Peyer's patch (tissue), 4 donors: Measurements from ENCODE around the gene MEGF6. TPM values are rescaled to one million over a fixed set of nuclear protein-coding genes. Genes with fewer than 3 reads are reported as not detected.

Source experiments
- DNase-seq, 3 donors: peaks; one replicate each; pipeline ENCODE4 v3.0.0-alpha.2; 2017 to 2019
- H3K27ac ChIP-seq, 4 donors: fragments of 200-600 bp; sonication (generic); one replicate each; pipeline ENCODE4 v1.5.1; 2016 to 2019
- H3K27me3 ChIP-seq, 2 donors: fragments of 200-600 bp; sonication (generic); one replicate each; pipeline ENCODE4 v1.5.1; 2019
- H3K36me3 ChIP-seq, 3 donors: fragments of 200-600 bp; sonication (generic); one replicate each; pipeline ENCODE4 v1.5.1; 2016 to 2019
- H3K4me1 ChIP-seq, 4 donors: fragments of 200-600 bp; sonication (generic); one replicate each; pipeline ENCODE4 v1.5.1; 2016 to 2019
- H3K4me3 ChIP-seq, 4 donors: fragments of 200-600 bp; sonication (generic); 1 replicate in 3 of 4; 2 replicates in 1 of 4; pipeline ENCODE4 v1.5.1; 2016 to 2019; ENCODE audit warnings: mild to moderate bottlenecking in 1 of 4
- H3K9me3 ChIP-seq, 4 donors: fragments of 200-600 bp; sonication (generic); one replicate each; pipeline ENCODE4 v1.5.1; 2016 to 2019; ENCODE audit warnings: mild to moderate bottlenecking in 1 of 4
- CTCF ChIP-seq, 6 experiments: fragments of 450-650 bp in 4 of 6; fragments of 200-600 bp in 2 of 6; sonication (generic) in 1 of 6; IDR thresholded peaks; one replicate each; pipeline ENCODE4 v1.5.1; 2017 to 2019; ENCODE audit warnings: antibody characterized with exemption in 6 of 6, mild to moderate bottlenecking in 3 of 6, moderate library complexity in 1 of 6
- POLR2A ChIP-seq, 2 donors: fragments of 450-650 bp; IDR thresholded peaks; one replicate each; pipeline ENCODE4 v1.5.1; 2017; ENCODE audit warnings: antibody characterized with exemption in 2 of 2, mild to moderate bottlenecking in 2 of 2, moderate library complexity in 2 of 2
- total RNA-seq, 4 donors: library from RNA; depleted of rRNA; stranded (reverse); fragments of >200 nt; gene quantifications; one replicate each; pipeline ENCODE4 v1.1.0, GENCODE V29; 2016

The MEGF6 gene
- total RNA-seq, 4 donors from 2014 or later: 2.5 to 61.1 (median 11.1) TPM

- H3K27me3 ChIP-seq: no peaks in the 10 kb centered on the region
- H3K27ac ChIP-seq: no peak overlapping the region
- no peak for DNase-seq
- TF ChIP-seq CTCF (IDR thresholded peaks at IDR 0.05) (no peak), POLR2A (IDR thresholded peaks at IDR 0.05) (no peak)
- no peaks in the 10 kb centered on the region for H3K36me3 ChIP-seq
- H3K4me3 ChIP-seq: no peak overlapping the region
- H3K4me1 ChIP-seq: peaks cover 0 to 3% (median 0%) of the 10 kb centered on the region in 4 donors
- no peaks in the 10 kb centered on the region for H3K9me3 ChIP-seq
These were observed 87.3 kb downstream of the MEGF6 start for GRCh38 chr1:3523980-3524379.

- DNase-seq: no peak
- no peak for TF ChIP-seq CTCF (IDR thresholded peaks at IDR 0.05)
- TF ChIP-seq POLR2A (IDR thresholded peaks at IDR 0.05): no peak
- no peaks in the 10 kb centered on the region for H3K9me3 ChIP-seq
- no peaks in the 10 kb centered on the region for H3K36me3 ChIP-seq
- no peak overlapping the region for H3K4me3 ChIP-seq
- H3K27ac ChIP-seq: no peak overlapping the region
- no peaks in the 10 kb centered on the region for H3K27me3 ChIP-seq
- H3K4me1 ChIP-seq: no peaks in the 10 kb centered on the region
These were observed 88.6 kb downstream of the MEGF6 start for GRCh38 chr1:3522564-3523265.

GRCh38 chr1:3522112-3522511 lies 89.2 kb downstream of the MEGF6 start:
- DNase-seq: no peak
- Histone ChIP-seq H3K4me3 (no peak overlapping the region), H3K27me3 (no peaks in the 10 kb centered on the region), H3K4me1 (no peaks in the 10 kb centered on the region), H3K36me3 (no peaks in the 10 kb centered on the region), H3K9me3 (no peaks in the 10 kb centered on the region), H3K27ac (no peak overlapping the region)
- TF ChIP-seq POLR2A (IDR thresholded peaks at IDR 0.05) (no peak), CTCF (IDR thresholded peaks at IDR 0.05) (no peak)

- H3K36me3 ChIP-seq: no peaks in the 10 kb centered on the region
- TF ChIP-seq CTCF (IDR thresholded peaks at IDR 0.05) (no peak), POLR2A (IDR thresholded peaks at IDR 0.05) (no peak)
- H3K4me3 ChIP-seq: no peak overlapping the region
- no peaks in the 10 kb centered on the region for H3K9me3 ChIP-seq
- no peak for DNase-seq
- no peaks in the 10 kb centered on the region for H3K27me3 ChIP-seq
- no peaks in the 10 kb centered on the region for H3K4me1 ChIP-seq
- no peak overlapping the region for H3K27ac ChIP-seq
These were observed 89.9 kb downstream of the MEGF6 start for GRCh38 chr1:3521426-3521825.

GRCh38 chr1:3520419-3521378 lies 90.6 kb downstream of the MEGF6 start:
- Histone ChIP-seq H3K4me1 (no peaks in the 10 kb centered on the region), H3K4me3 (no peak overlapping the region), H3K27ac (no peak overlapping the region), H3K9me3 (no peaks in the 10 kb centered on the region), H3K36me3 (no peaks in the 10 kb centered on the region), H3K27me3 (no peaks in the 10 kb centered on the region)
- TF ChIP-seq CTCF (IDR thresholded peaks at IDR 0.05) (no peak), POLR2A (IDR thresholded peaks at IDR 0.05) (no peak)
- DNase-seq: no peak
